SH-SY5Y (cell line): Measurements from ENCODE around the gene PDE4D.

ENCODE experiments used
- GATA2 ChIP-seq: IDR thresholded peaks from 2 replicates; pipeline ENCODE4 v1.6.1; 2011; ENCODE audit warnings: mild to moderate bottlenecking, low read depth, low read length
- GATA3 ChIP-seq: IDR thresholded peaks from 2 replicates; pipeline ENCODE4 v1.6.1; 2011; ENCODE audit warnings: low read depth, mild to moderate bottlenecking, low read length, moderate library complexity

DNA sequence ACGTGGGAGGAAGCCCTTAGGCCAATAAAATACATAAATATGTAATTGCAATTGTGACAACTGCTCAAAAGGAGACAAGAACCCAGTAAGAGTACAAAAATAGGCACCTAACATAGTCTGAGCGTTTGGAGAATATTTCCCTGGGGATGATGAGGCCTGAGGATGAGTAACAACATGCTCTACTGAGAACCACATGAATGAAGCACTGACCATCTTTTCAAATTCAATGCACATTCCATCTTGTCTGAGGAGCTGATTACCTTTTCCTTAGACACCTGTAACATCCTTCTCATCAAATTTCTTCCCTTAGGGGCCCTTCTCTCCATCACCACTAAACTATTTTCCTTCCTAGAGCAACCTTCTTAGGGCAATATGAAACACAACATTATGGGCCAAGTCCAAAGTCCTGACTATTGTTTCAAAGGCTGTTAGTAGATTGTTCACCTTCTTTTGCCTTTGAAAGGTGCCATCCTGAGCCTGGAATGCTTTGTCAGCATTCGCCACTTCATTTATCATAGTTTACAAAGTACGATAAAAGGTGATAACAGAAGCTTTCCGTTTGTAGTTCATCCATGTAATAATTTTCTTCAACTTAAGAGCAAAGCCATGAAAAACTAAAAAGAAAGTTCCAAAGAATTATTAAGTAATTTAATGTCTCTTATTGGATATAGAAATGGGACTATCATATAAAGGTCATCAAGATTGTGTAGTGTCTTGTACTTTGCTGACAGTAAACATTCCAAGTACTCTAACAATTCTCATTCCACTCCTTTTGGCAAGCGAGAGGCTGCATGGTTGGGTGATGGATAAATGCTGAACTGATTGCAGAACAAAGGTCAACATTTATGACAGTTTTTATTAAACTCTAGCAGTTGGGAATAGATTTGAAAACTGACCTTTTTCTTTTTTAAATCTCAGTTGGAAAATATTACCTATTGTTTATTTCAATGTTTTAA, 471.3 kb downstream of the PDE4D start:
- TF ChIP-seq GATA2 (no peak), GATA3 (no peak)
